OCI-LY1 (cell line): ENCODE measurements around the gene SDCCAG8.

ENCODE experiments used
- H2AFZ ChIP-seq: fragments of 200-600 bp; sonication (generic), shearing (Covaris generic); 2 replicates; pipeline ENCODE4 v1.6.0; 2014; ENCODE audit warnings: antibody characterized with exemption, mild to moderate bottlenecking, low read length
- H3F3A ChIP-seq: fragments of 200-600 bp; sonication (generic), shearing (Covaris generic); 2 replicates; pipeline ENCODE4 v1.6.0; 2014; ENCODE audit warnings: mild to moderate bottlenecking, antibody characterized with exemption, low read length, moderate library complexity; ENCODE audit not compliant: insufficient read depth
- H3K27ac ChIP-seq: fragments of 200-600 bp; sonication (generic); 2 replicates; pipeline ENCODE4 v1.5.1; 2014; ENCODE audit warnings: low read length, mixed run types, mild to moderate bottlenecking, low read depth; ENCODE audit not compliant: poor library complexity, severe bottlenecking
- H3K27me3 ChIP-seq: fragments of 200-600 bp; sonication (generic); 2 replicates; pipeline ENCODE4 v1.6.0; 2014; ENCODE audit warnings: antibody characterized with exemption, mild to moderate bottlenecking, low read length, moderate library complexity; ENCODE audit not compliant: insufficient read depth
- H3K36me3 ChIP-seq: fragments of 200-600 bp; sonication (generic); 2 replicates; pipeline ENCODE4 v1.6.1; 2014; ENCODE audit warnings: mild to moderate bottlenecking, antibody characterized with exemption, low read length, moderate library complexity, mixed read lengths; ENCODE audit not compliant: insufficient read depth
- H3K4me1 ChIP-seq: fragments of 200-600 bp; sonication (generic); 2 replicates; pipeline ENCODE4 v1.5.1; 2014; ENCODE audit warnings: mild to moderate bottlenecking, low read length, moderate library complexity; ENCODE audit not compliant: insufficient read depth, severe bottlenecking
- H3K4me2 ChIP-seq: fragments of 200-600 bp; sonication (generic), shearing (Covaris generic); 2 replicates; pipeline ENCODE4 v1.6.1; 2014; ENCODE audit warnings: low read length
- H3K4me3 ChIP-seq: fragments of 200-600 bp; sonication (generic); 2 replicates; pipeline ENCODE4 v1.5.1; 2014; ENCODE audit warnings: low read length, low read depth, mild to moderate bottlenecking, mixed read lengths; ENCODE audit not compliant: poor library complexity, severe bottlenecking
- H3K79me2 ChIP-seq: fragments of 200-600 bp; shearing (Covaris generic); 2 replicates; pipeline ENCODE4 v1.6.1; 2016; ENCODE audit warnings: mixed run types, low read length, mixed read lengths; ENCODE audit not compliant: insufficient read depth
- H3K9ac ChIP-seq: fragments of 200-600 bp; sonication (generic), shearing (Covaris generic); 2 replicates; pipeline ENCODE4 v1.6.1; 2014; ENCODE audit warnings: mild to moderate bottlenecking, low read length, mixed read lengths
- H3K9me2 ChIP-seq: fragments of 200-600 bp; sonication (generic), shearing (Covaris generic); 2 replicates; pipeline ENCODE4 v1.6.1; 2014; ENCODE audit warnings: low read depth, mild to moderate bottlenecking, low read length, mixed read lengths
- H3K9me3 ChIP-seq: fragments of 200-600 bp; shearing (Covaris generic); 2 replicates; pipeline ENCODE4 v1.6.1; 2014; ENCODE audit warnings: low read length, mixed read lengths
- H4K20me1 ChIP-seq: fragments of 200-600 bp; sonication (generic), shearing (Covaris generic); 2 replicates; pipeline ENCODE4 v1.6.0; 2016; ENCODE audit warnings: mild to moderate bottlenecking, low read length; ENCODE audit not compliant: insufficient read depth
- CTCF ChIP-seq: fragments of 200-600 bp; sonication (generic), shearing (Covaris generic); IDR thresholded peaks from 2 replicates; pipeline ENCODE4 v1.5.1; 2017; ENCODE audit warnings: mild to moderate bottlenecking, antibody characterized with exemption, low read length, moderate library complexity, mixed read lengths
- EZH2 ChIP-seq: fragments of 200-600 bp; sonication (generic), shearing (Covaris generic); IDR thresholded peaks from 2 replicates; pipeline ENCODE4 v1.8.0; 2017; ENCODE audit warnings: borderline replicate concordance, mixed run types, mild to moderate bottlenecking, antibody characterized with exemption, low read length, moderate library complexity, mixed read lengths

The SDCCAG8 gene

GRCh38 chr1:243416495-243416894 lies 160.7 kb downstream of the SDCCAG8 start:
- no peak overlapping the region for H2AFZ ChIP-seq
- H3K79me2 ChIP-seq: no peaks in the 10 kb centered on the region
- H3K9me3 ChIP-seq: no peaks in the 10 kb centered on the region
- no peaks in the 10 kb centered on the region for H3F3A ChIP-seq
- H3K4me1 ChIP-seq: peaks cover 2% of the 10 kb centered on the region
- H3K36me3 ChIP-seq: no peaks in the 10 kb centered on the region; the same call in 1 of the 2 replicates
- no peak for TF ChIP-seq CTCF
- H4K20me1 ChIP-seq: no peaks in the 10 kb centered on the region
- H3K4me2 ChIP-seq: no peak overlapping the region
- H3K27me3 ChIP-seq: no peaks in the 10 kb centered on the region
- no peak overlapping the region for H3K9ac ChIP-seq
- no peaks in the 10 kb centered on the region for H3K9me2 ChIP-seq
- H3K27ac ChIP-seq: no peak overlapping the region
- no peak overlapping the region for H3K4me3 ChIP-seq

GRCh38 chr1:243420016-243420945 lies 164.4 kb downstream of the SDCCAG8 start:
- Histone ChIP-seq H3K4me3 (no peak overlapping the region), H3K4me1 (peaks cover 10% of the 10 kb centered on the region), H3K79me2 (no peaks in the 10 kb centered on the region), H3F3A (no peaks in the 10 kb centered on the region), H3K36me3 (no peaks in the 10 kb centered on the region; the same call in 1 of the 2 replicates), H3K9ac (no peak overlapping the region), H2AFZ (no peak overlapping the region), H3K27ac (no peak overlapping the region), H3K9me2 (no peaks in the 10 kb centered on the region), H3K4me2 (no peak overlapping the region), H4K20me1 (no peaks in the 10 kb centered on the region), H3K9me3 (no peaks in the 10 kb centered on the region), H3K27me3 (no peaks in the 10 kb centered on the region)
- TF ChIP-seq EZH2 (no peak), CTCF (no peak)

GRCh38 chr1:243420946-243421685 lies 165.3 kb downstream of the SDCCAG8 start:
- no peaks in the 10 kb centered on the region for H3K9me3 ChIP-seq
- no peaks in the 10 kb centered on the region for H3F3A ChIP-seq
- no peak overlapping the region for H3K9ac ChIP-seq
- H3K79me2 ChIP-seq: no peaks in the 10 kb centered on the region
- H3K4me2 ChIP-seq: peak overlapping the region; percentile 7; the same call in 1 of the 2 replicates
- no peak overlapping the region for H2AFZ ChIP-seq
- no peak for TF ChIP-seq EZH2
- no peak for TF ChIP-seq CTCF
- H3K36me3 ChIP-seq: no peaks in the 10 kb centered on the region; the same call in 1 of the 2 replicates
- no peak overlapping the region for H3K4me3 ChIP-seq
- no peaks in the 10 kb centered on the region for H4K20me1 ChIP-seq
- H3K9me2 ChIP-seq: no peaks in the 10 kb centered on the region
- no peaks in the 10 kb centered on the region for H3K27me3 ChIP-seq
- H3K27ac ChIP-seq: peak overlapping the region; percentile 4
- H3K4me1 ChIP-seq: peaks cover 10% of the 10 kb centered on the region
